Activated T-cell treated with anti-CD3 and anti-CD28 coated beads, Interleukin-2, amount 50 U/mL, for 72 hours (primary cell): ENCODE results near the gene ACAD10. TPM values are rescaled to one million over a fixed set of nuclear protein-coding genes. Genes with fewer than 3 reads are reported as not detected.

Source experiments
- ATAC-seq, 2 donors: fragments of 150-1000 bp; cut with Tn5 transposase; replicated peaks in 1 of 2; 2 replicates each; pipeline ENCODE4 v1.10.0; 2021; ENCODE audit warnings: moderate library complexity in 2 of 2, mild to moderate bottlenecking in 1 of 2
- DNase-seq, 2 donors: peaks; one replicate each; pipeline ENCODE4 v3.0.0; 2021 to 2022; ENCODE audit warnings: mixed read lengths in 1 of 2
- H3K27ac Mint-ChIP-seq: one replicate; pipeline ENCODE4 v1.8.0; 2022; ENCODE audit warnings: mild to moderate bottlenecking, moderate library complexity, mixed read lengths
- H3K27me3 Mint-ChIP-seq: one replicate; pipeline ENCODE4 v1.8.0; 2022; ENCODE audit warnings: low read depth, mixed read lengths
- H3K36me3 Mint-ChIP-seq, 2 donors: one replicate each; pipeline ENCODE4 v1.8.0; 2022; ENCODE audit warnings: mixed read lengths in 2 of 2, mild to moderate bottlenecking in 1 of 2; ENCODE audit not compliant: insufficient read depth in 2 of 2
- H3K4me1 Mint-ChIP-seq: one replicate; pipeline ENCODE4 v1.8.0; 2022; ENCODE audit warnings: low read depth, mixed read lengths
- H3K4me3 Mint-ChIP-seq, 2 donors: one replicate each; pipeline ENCODE4 v1.8.0; 2022; ENCODE audit warnings: mild to moderate bottlenecking in 2 of 2, mixed read lengths in 2 of 2, moderate library complexity in 2 of 2
- H3K9me3 Mint-ChIP-seq, 2 donors: one replicate each; pipeline ENCODE4 v1.8.0; 2022; ENCODE audit warnings: mixed read lengths in 2 of 2
- total RNA-seq, 2 donors: library from RNA; stranded (reverse); gene quantifications; one replicate each; pipeline ENCODE4 v1.2.3, GENCODE V29; 2022

Gene ACAD10
- total RNA-seq, 2 donors from 2014 or later, result 32.4 to 34.5 TPM

- Mint-ChIP-seq H3K36me3 (peaks cover 0 to 2% of the 10 kb centered on the region in 2 donors), H3K27ac (no peak overlapping the region), H3K4me3 (no peak overlapping the region)
Observed at GRCh38 chr12:111799758-111800157, 113.9 kb downstream of the ACAD10 start.

GRCh38 chr12:111803038-111803626 lies 117.3 kb downstream of the ACAD10 start:
- DNase-seq, result no peak
- no peak overlapping the region for H3K4me3 Mint-ChIP-seq
- H3K27me3 Mint-ChIP-seq, result no peaks in the 10 kb centered on the region
- H3K4me1 Mint-ChIP-seq, result peaks cover 5% of the 10 kb centered on the region
- H3K36me3 Mint-ChIP-seq, result peaks cover 0 to 2% of the 10 kb centered on the region in 2 donors
- H3K27ac Mint-ChIP-seq, result no peak overlapping the region
- ATAC-seq, result no peak
- no peaks in the 10 kb centered on the region for H3K9me3 Mint-ChIP-seq

More at GRCh38 chr12:111799758-111800157, 113.9 kb downstream of the ACAD10 start:
- Mint-ChIP-seq H3K4me1 (peaks cover 5% of the 10 kb centered on the region), H3K27me3 (no peaks in the 10 kb centered on the region), H3K9me3 (no peaks in the 10 kb centered on the region)
- ATAC-seq (no peak), DNase-seq (no peak)

- no peaks in the 10 kb centered on the region for H3K9me3 Mint-ChIP-seq
- ATAC-seq (no peak), DNase-seq (no peak)
- no peaks in the 10 kb centered on the region for H3K27me3 Mint-ChIP-seq
- H3K4me1 Mint-ChIP-seq, result peaks cover 5% of the 10 kb centered on the region
- H3K4me3 Mint-ChIP-seq, result no peak overlapping the region
- H3K27ac Mint-ChIP-seq, result no peak overlapping the region
- H3K36me3 Mint-ChIP-seq, result peaks cover 0 to 2% of the 10 kb centered on the region in 2 donors
Observed at GRCh38 chr12:111803851-111804250, 118.0 kb downstream of the ACAD10 start.

GRCh38 chr12:111806304-111806703 lies 120.5 kb downstream of the ACAD10 start:
- Mint-ChIP-seq H3K4me3 (no peak overlapping the region), H3K27ac (no peak overlapping the region), H3K36me3 (no peaks in the 10 kb centered on the region), H3K4me1 (no peaks in the 10 kb centered on the region), H3K27me3 (no peaks in the 10 kb centered on the region), H3K9me3 (no peaks in the 10 kb centered on the region)
- ATAC-seq, result no peak
- no peak for DNase-seq

Other genes with a start within 250 kb of the ACAD10 start
- 10 to 100 TPM; 45.4 to 47.9 TPM for gene ATXN2, start 86.7 kb upstream of the ACAD10 start, total RNA-seq
- 10 to 100 TPM; 20.2 to 32.1 TPM for gene BRAP, start 97 bp upstream of the ACAD10 start, total RNA-seq
- 10 to 100 TPM; 21.1 to 28.0 TPM for gene ALDH2, start 80.9 kb downstream of the ACAD10 start, total RNA-seq
- gene MAPKAPK5, start 156.2 kb downstream of the ACAD10 start, total RNA-seq, result 10 to 100 TPM; 52.3 to 56.5 TPM